ENCODE results near the gene GBA2.

GRCh38 chr9:35750256-35750531, 1.2 kb upstream of the GBA2 start:
- TF ChIP-seq POLR2A (IDR thresholded peaks at IDR 0.05; ENCODE audit: low read length): no peak
- no peak for TF ChIP-seq GATA1 (IDR thresholded peaks at IDR 0.05; ENCODE audit: low read depth, low read length)

Measured in erythroblast (primary cell).